Ishikawa (cell line): ENCODE data around the gene IL36B.

ENCODE experiments used
- CEBPB ChIP-seq: IDR thresholded peaks from 2 replicates; pipeline ENCODE4 v1.6.1; 2012
- CREB1 ChIP-seq: IDR thresholded peaks from 2 replicates; pipeline ENCODE4 v1.6.1; 2012; ENCODE audit warnings: low read depth
- EGR1 ChIP-seq: IDR thresholded peaks from 2 replicates; pipeline ENCODE4 v1.6.1; 2012
- EP300 ChIP-seq: IDR thresholded peaks from 2 replicates; pipeline ENCODE4 v1.6.1; 2012; ENCODE audit warnings: borderline replicate concordance
- FOXM1 ChIP-seq: IDR thresholded peaks from 2 replicates; pipeline ENCODE4 v1.6.1; 2012; ENCODE audit warnings: low read depth, borderline replicate concordance
- MAX ChIP-seq: IDR thresholded peaks from 2 replicates; pipeline ENCODE4 v1.6.1; 2012
- NFIC ChIP-seq: IDR thresholded peaks from 2 replicates; pipeline ENCODE4 v1.6.1; 2012
- RAD21 ChIP-seq: IDR thresholded peaks from 2 replicates; pipeline ENCODE4 v1.6.1; 2012; ENCODE audit warnings: low read depth
- REST ChIP-seq: IDR thresholded peaks from 2 replicates; pipeline ENCODE4 v1.6.1; 2012; ENCODE audit warnings: low read depth, mild to moderate bottlenecking
- TAF1 ChIP-seq: IDR thresholded peaks from 2 replicates; pipeline ENCODE4 v1.6.1; 2012; ENCODE audit warnings: low read depth, mild to moderate bottlenecking
- TCF12 ChIP-seq: IDR thresholded peaks from 2 replicates; pipeline ENCODE4 v1.6.1; 2012; ENCODE audit warnings: low read depth
- TEAD4 ChIP-seq: IDR thresholded peaks from 2 replicates; pipeline ENCODE4 v1.6.1; 2012
- USF1 ChIP-seq: IDR thresholded peaks from 2 replicates; pipeline ENCODE4 v1.6.1; 2012
- YY1 ChIP-seq: IDR thresholded peaks from 2 replicates; pipeline ENCODE4 v1.6.1; 2012; ENCODE audit warnings: low read depth
- ZBTB7A ChIP-seq: IDR thresholded peaks from 2 replicates; pipeline ENCODE4 v1.6.1; 2012; ENCODE audit warnings: low read depth

IL36B gene

GRCh38 chr2:113012436-113013335 is 40.0 kb downstream of the IL36B start:
- no peak for TF ChIP-seq TEAD4
- TF ChIP-seq USF1, result no peak
- TF ChIP-seq NFIC, result no peak
- TF ChIP-seq CREB1, result no peak
- no peak for TF ChIP-seq MAX
- TF ChIP-seq CEBPB, result no peak
- no peak for TF ChIP-seq REST
- TF ChIP-seq EP300, result no peak
- no peak for TF ChIP-seq ZBTB7A
- no peak for TF ChIP-seq YY1
- TF ChIP-seq TCF12, result no peak
- no peak for TF ChIP-seq RAD21
- TF ChIP-seq EGR1, result no peak
- TF ChIP-seq FOXM1, result no peak
- no peak for TF ChIP-seq TAF1

- TF ChIP-seq MAX, result no peak
- no peak for TF ChIP-seq REST
- TF ChIP-seq YY1, result no peak
- no peak for TF ChIP-seq EGR1
- TF ChIP-seq CEBPB, result no peak
- no peak for TF ChIP-seq TCF12
- TF ChIP-seq ZBTB7A, result no peak
- no peak for TF ChIP-seq TAF1
- no peak for TF ChIP-seq RAD21
- no peak for TF ChIP-seq EP300
- TF ChIP-seq CREB1, result no peak
These were observed 41.6 kb downstream of the IL36B start for GRCh38 chr2:113011108-113011507.

GRCh38 chr2:113010088-113010487 is 42.6 kb downstream of the IL36B start:
- no peak for TF ChIP-seq ZBTB7A
- TF ChIP-seq REST, result no peak
- TF ChIP-seq TAF1, result no peak
- TF ChIP-seq NFIC, result no peak
- TF ChIP-seq EP300, result no peak
- no peak for TF ChIP-seq USF1
- no peak for TF ChIP-seq YY1
- TF ChIP-seq TCF12, result no peak
- no peak for TF ChIP-seq EGR1
- no peak for TF ChIP-seq MAX
- no peak for TF ChIP-seq CREB1
- no peak for TF ChIP-seq TEAD4
- TF ChIP-seq RAD21, result no peak
- TF ChIP-seq FOXM1, result no peak
- TF ChIP-seq CEBPB, result no peak

- TF ChIP-seq EP300 (no peak), CEBPB (no peak), TAF1 (no peak), ZBTB7A (no peak), EGR1 (no peak), USF1 (no peak)
These were observed 43.0 kb downstream of the IL36B start for GRCh38 chr2:113009622-113010021.
